Type B pancreatic cell (in vitro differentiated cells): Measurements from ENCODE around the gene APEX1. TPM values are rescaled to one million over a fixed set of nuclear protein-coding genes. Genes with fewer than 3 reads are reported as not detected.

Experiments used
- DNase-seq: peaks from one replicate; pipeline ENCODE4 v3.0.0; 2021; ENCODE audit warnings: mixed read lengths; ENCODE audit not compliant: unreplicated experiment; ENCODE audit errors: extremely low spot score
- H3K27ac Mint-ChIP-seq: 2 replicates; pipeline ENCODE4 v1.8.0; 2021; ENCODE audit warnings: mild to moderate bottlenecking, mixed read lengths
- H3K27me3 Mint-ChIP-seq: 2 replicates; pipeline ENCODE4 v1.8.0; 2021; ENCODE audit warnings: mixed read lengths
- H3K36me3 Mint-ChIP-seq: 2 replicates; pipeline ENCODE4 v1.8.0; 2021; ENCODE audit warnings: mixed read lengths
- H3K4me1 Mint-ChIP-seq: one replicate; pipeline ENCODE4 v1.8.0; 2021; ENCODE audit warnings: mixed read lengths; ENCODE audit not compliant: unreplicated experiment
- H3K4me3 Mint-ChIP-seq: 2 replicates; pipeline ENCODE4 v1.8.0; 2021; ENCODE audit warnings: mild to moderate bottlenecking, mixed read lengths
- H3K9me3 Mint-ChIP-seq: 2 replicates; pipeline ENCODE4 v1.8.0; 2021; ENCODE audit warnings: mixed read lengths
- CTCF ChIP-seq: fragments of 200-600 bp; sonication (generic); conservative IDR thresholded peaks from 2 replicates; pipeline ENCODE4 v1.5.0; 2021; ENCODE audit warnings: antibody characterized with exemption, mild to moderate bottlenecking
- total RNA-seq: library from RNA; stranded (reverse); gene quantifications from 2 replicates; pipeline ENCODE4 v1.2.1, GENCODE V29; 2021; ENCODE audit warnings: low replicate concordance

The APEX1 gene
- total RNA-seq, 1 donor from 2014 or later, result 319 TPM

GRCh38 chr14:20415782-20416206 is 39.2 kb upstream of the APEX1 start:
- peak overlapping the region; percentile 21 for H3K27ac Mint-ChIP-seq
- no peaks in the 10 kb centered on the region for H3K36me3 Mint-ChIP-seq
- TF ChIP-seq CTCF, result peak; percentile 76
- no peak for DNase-seq
- peak overlapping the region; percentile 9 for H3K4me3 Mint-ChIP-seq
- peaks cover 21% of the 10 kb centered on the region for H3K4me1 Mint-ChIP-seq
- no peaks in the 10 kb centered on the region for H3K9me3 Mint-ChIP-seq
- H3K27me3 Mint-ChIP-seq, result no peaks in the 10 kb centered on the region

GRCh38 chr14:20416223-20416622 is 38.8 kb upstream of the APEX1 start:
- Mint-ChIP-seq H3K36me3 (no peaks in the 10 kb centered on the region), H3K9me3 (no peaks in the 10 kb centered on the region), H3K4me1 (peaks cover 21% of the 10 kb centered on the region), H3K27me3 (no peaks in the 10 kb centered on the region), H3K4me3 (peak overlapping the region; percentile 9), H3K27ac (peak overlapping the region; percentile 21)
- no peak for TF ChIP-seq CTCF
- DNase-seq, result no peak

DNA sequence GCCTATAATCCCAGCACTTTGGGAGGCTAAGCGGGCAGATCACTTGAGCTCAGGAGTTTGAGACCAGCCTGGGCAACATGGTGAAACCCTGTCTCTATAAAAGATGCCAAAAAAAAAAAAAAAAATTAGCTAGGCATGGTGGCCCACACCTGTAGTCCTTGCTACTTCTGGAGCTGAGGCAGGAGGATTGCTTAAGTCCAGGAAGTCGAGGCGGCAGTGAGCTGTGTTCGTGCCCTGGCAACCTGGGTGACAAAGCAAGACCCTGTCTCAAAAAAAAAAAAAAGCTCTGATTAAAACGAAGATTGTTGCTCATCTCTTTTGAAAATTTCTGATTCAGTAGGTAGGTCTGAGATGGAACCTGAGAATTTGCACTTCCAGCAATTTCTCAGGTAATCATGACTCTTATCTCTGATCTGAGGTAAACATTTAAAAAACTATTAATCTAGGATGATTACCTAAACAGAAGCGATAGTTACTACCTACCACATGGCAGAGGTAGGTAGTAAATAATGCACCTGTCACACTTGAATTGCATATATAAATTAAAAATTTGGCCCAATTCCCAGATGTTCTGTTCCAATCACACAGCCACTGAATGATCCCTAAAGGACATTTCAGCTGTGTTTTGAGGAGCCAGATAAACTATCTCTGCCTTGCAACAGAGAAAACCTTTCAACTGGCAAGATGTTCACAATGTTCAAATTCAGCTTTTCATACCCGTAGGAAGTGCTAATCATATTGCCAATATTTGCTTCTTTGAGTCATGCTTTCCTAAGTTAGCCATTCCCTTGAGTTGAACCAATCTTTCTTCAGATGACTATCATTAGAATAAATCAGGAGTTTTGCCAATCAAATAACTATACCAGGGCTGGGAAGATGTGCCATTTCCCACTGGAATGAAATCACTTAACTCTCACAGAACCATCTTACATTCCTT is 37.5 kb upstream of the APEX1 start:
- Mint-ChIP-seq H3K4me3 (no peak overlapping the region), H3K4me1 (peaks cover 14% of the 10 kb centered on the region), H3K27me3 (no peaks in the 10 kb centered on the region), H3K36me3 (no peaks in the 10 kb centered on the region), H3K27ac (peak overlapping the region; percentile 57), H3K9me3 (no peaks in the 10 kb centered on the region)
- DNase-seq, result no peak
- TF ChIP-seq CTCF, result no peak

DNA sequence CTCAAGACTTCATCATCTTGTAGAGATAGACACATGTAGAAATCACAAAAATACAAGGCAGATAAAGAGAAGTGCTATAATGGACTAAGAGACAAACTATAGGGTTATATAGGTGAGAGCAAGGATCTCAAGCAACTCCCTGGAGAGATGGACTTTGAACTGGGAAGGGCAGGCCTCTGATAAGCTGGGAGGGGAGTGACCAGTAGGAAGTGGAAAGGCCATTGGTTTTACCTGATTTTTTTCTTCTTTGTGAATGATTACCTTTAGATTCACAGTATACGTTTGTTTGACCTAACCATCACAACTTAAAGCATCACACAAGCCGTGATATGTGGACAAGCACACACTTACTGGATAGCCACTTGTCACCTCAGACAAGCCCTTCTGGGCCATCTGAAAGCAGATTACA is 36.5 kb upstream of the APEX1 start:
- DNase-seq, result no peak
- H3K27me3 Mint-ChIP-seq, result no peaks in the 10 kb centered on the region
- TF ChIP-seq CTCF, result no peak
- H3K27ac Mint-ChIP-seq, result peak overlapping the region; percentile 57
- H3K36me3 Mint-ChIP-seq, result no peaks in the 10 kb centered on the region
- H3K4me3 Mint-ChIP-seq, result no peak overlapping the region
- H3K9me3 Mint-ChIP-seq, result no peaks in the 10 kb centered on the region
- H3K4me1 Mint-ChIP-seq, result peaks cover 9% of the 10 kb centered on the region

DNA sequence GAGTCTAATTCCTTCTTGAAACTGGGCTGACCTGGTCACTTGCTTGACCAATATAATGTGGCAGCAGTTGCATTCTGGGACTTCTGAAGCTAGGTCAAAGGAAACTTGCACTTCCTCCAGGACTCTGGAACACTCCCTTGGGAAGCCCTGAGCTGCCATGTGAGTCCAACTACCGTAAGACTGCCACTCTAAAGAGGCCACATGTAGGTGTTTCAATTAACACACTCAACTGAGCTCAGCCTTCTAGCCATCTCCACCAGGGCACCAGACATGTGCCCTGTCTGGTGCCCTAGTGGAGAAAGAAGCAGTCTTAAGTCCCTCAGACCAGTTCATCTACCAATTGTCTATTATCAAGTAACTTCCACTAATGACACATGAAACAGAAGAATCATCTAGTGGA is 35.6 kb upstream of the APEX1 start:
- H3K4me1 Mint-ChIP-seq, result peaks cover 5% of the 10 kb centered on the region
- no peaks in the 10 kb centered on the region for H3K36me3 Mint-ChIP-seq
- no peak for TF ChIP-seq CTCF
- no peaks in the 10 kb centered on the region for H3K9me3 Mint-ChIP-seq
- no peaks in the 10 kb centered on the region for H3K27me3 Mint-ChIP-seq
- no peak for DNase-seq
- H3K27ac Mint-ChIP-seq, result no peak overlapping the region
- no peak overlapping the region for H3K4me3 Mint-ChIP-seq
